IMR-90 (cell line): Measurements from ENCODE around the gene MACO1. TPM values are rescaled to one million over a fixed set of nuclear protein-coding genes. Genes with fewer than 3 reads are reported as not detected.
A peak's percentile ranks its signal among the peaks of the same experiment; 100 is the strongest.

ENCODE experiments used
- ATAC-seq: fragments of 200-7000 bp; cut with Tn5 transposase; 2 replicates; pipeline ENCODE4 v1.9.1; 2020; ENCODE audit warnings: low read depth, mild to moderate bottlenecking, moderate library complexity
- BruUV-seq: library from RNA; stranded (reverse); fragments of 400-500 nt; replicated peaks from 2 replicates; lab custom pipeline; 2021; lab: Mats Ljungman, UMichigan
- CTCF ChIA-PET: fragments of 300-600 bp; formaldehyde crosslinking; extraction: SDS; loops from one replicate; lab custom pipeline; 2021; ENCODE audit warnings: antibody characterized with exemption; lab: Yijun Ruan, JAX
- POLR2A ChIA-PET: fragments of 300-600 bp; sonication (Branson Sonifier 250); formaldehyde crosslinking; loops from one replicate; lab custom pipeline; 2022; ENCODE audit warnings: antibody characterized with exemption; ENCODE audit not compliant: unreplicated experiment; lab: Charles Lee
- DNase-seq: peaks from one replicate; pipeline ENCODE4 v3.0.0; 2013
- H2AFZ ChIP-seq: replicated peaks from 2 replicates; pipeline ENCODE3; 2013; ENCODE audit warnings: low read length, mild to moderate bottlenecking; ENCODE audit not compliant: poor library complexity
- H2AK5ac ChIP-seq: 2 replicates; pipeline ENCODE4 v1.6.1; 2013; ENCODE audit warnings: low read depth, low read length, inconsistent platforms
- H2AK9ac ChIP-seq: replicated peaks from 2 replicates; pipeline ENCODE3; 2013; ENCODE audit warnings: mild to moderate bottlenecking, low read depth, low read length, moderate library complexity; ENCODE audit not compliant: poor library complexity
- H2BK120ac ChIP-seq: 2 replicates; pipeline ENCODE4 v1.6.1; 2013; ENCODE audit warnings: low read depth, low read length, inconsistent platforms
- H2BK15ac ChIP-seq: 3 replicates; pipeline ENCODE4 v1.6.1; 2013; ENCODE audit warnings: low read depth, low read length, inconsistent platforms
- H2BK20ac ChIP-seq: 2 replicates; pipeline ENCODE4 v1.6.1; 2013; ENCODE audit warnings: low read depth, mild to moderate bottlenecking, inconsistent platforms, low read length, moderate library complexity
- H2BK5ac ChIP-seq: 2 replicates; pipeline ENCODE4 v1.6.1; 2013; ENCODE audit warnings: mild to moderate bottlenecking, low read depth, low read length, inconsistent platforms; ENCODE audit not compliant: poor library complexity, severe bottlenecking
- H3K14ac ChIP-seq: replicated peaks from 2 replicates; pipeline ENCODE4 v1.6.1; 2013; ENCODE audit warnings: low read depth, low read length, inconsistent platforms
- H3K18ac ChIP-seq: 2 replicates; pipeline ENCODE4 v1.6.1; 2013; ENCODE audit warnings: low read depth, low read length, control low read depth
- H3K23ac ChIP-seq: 2 replicates; pipeline ENCODE4 v1.6.1; 2013; ENCODE audit warnings: low read depth, low read length, inconsistent platforms
- H3K27ac ChIP-seq: 2 replicates; pipeline ENCODE4 v1.5.1; 2013; ENCODE audit warnings: mild to moderate bottlenecking, control low read depth, low read length; ENCODE audit not compliant: insufficient read depth
- H3K27me3 ChIP-seq: 2 replicates; pipeline ENCODE4 v1.6.1; 2013; ENCODE audit warnings: low read length; ENCODE audit not compliant: control insufficient read depth, insufficient read depth
- H3K36me3 ChIP-seq: 2 replicates; pipeline ENCODE4 v1.6.1; 2013; ENCODE audit warnings: low read length, mixed read lengths; ENCODE audit not compliant: control insufficient read depth, insufficient read depth
- H3K4ac ChIP-seq: 2 replicates; pipeline ENCODE4 v1.6.1; 2013; ENCODE audit warnings: low read depth, low read length, inconsistent platforms
- H3K4me1 ChIP-seq: 2 replicates; pipeline ENCODE4 v1.6.1; 2013; ENCODE audit warnings: low read length, mixed read lengths; ENCODE audit not compliant: control insufficient read depth, insufficient read depth
- H3K4me2 ChIP-seq: 2 replicates; pipeline ENCODE4 v1.6.1; 2013; ENCODE audit warnings: low read depth, mild to moderate bottlenecking, control low read depth, low read length, moderate library complexity
- H3K4me3 ChIP-seq: 2 replicates; pipeline ENCODE4 v1.5.1; 2013; ENCODE audit warnings: low read depth, mild to moderate bottlenecking, control low read depth, low read length, moderate library complexity; ENCODE audit not compliant: insufficient read depth
- H3K56ac ChIP-seq: 2 replicates; pipeline ENCODE4 v1.6.1; 2013; ENCODE audit warnings: low read length, inconsistent platforms; ENCODE audit not compliant: insufficient read depth; ENCODE audit errors: extremely low read depth
- H3K79me1 ChIP-seq, 2 experiments: 2 replicates each; pipeline ENCODE4 v1.6.1; 2013; ENCODE audit warnings: low read length in 2 of 2, inconsistent platforms in 1 of 2, low read depth in 1 of 2
- H3K9ac ChIP-seq: 2 replicates; pipeline ENCODE4 v1.6.1; 2013; ENCODE audit warnings: low read depth, low read length, control low read depth
- H3K9me1 ChIP-seq: 2 replicates; pipeline ENCODE4 v1.6.1; 2013; ENCODE audit warnings: low read length, inconsistent platforms; ENCODE audit not compliant: insufficient read depth
- H3K9me3 ChIP-seq: 2 replicates; pipeline ENCODE4 v1.6.1; 2013; ENCODE audit warnings: low read length; ENCODE audit not compliant: control insufficient read depth, insufficient read depth
- H4K20me1 ChIP-seq: 2 replicates; pipeline ENCODE4 v1.6.1; 2013; ENCODE audit warnings: low read length, inconsistent platforms; ENCODE audit not compliant: insufficient read depth
- H4K5ac ChIP-seq: 2 replicates; pipeline ENCODE4 v1.6.1; 2013; ENCODE audit warnings: mild to moderate bottlenecking, low read depth, low read length, control low read depth
- H4K8ac ChIP-seq, 2 experiments: 2 replicates each; pipeline ENCODE4 v1.6.1; 2013; ENCODE audit warnings: low read depth in 2 of 2, low read length in 2 of 2, control low read depth in 1 of 2, inconsistent platforms in 1 of 2
- H4K91ac ChIP-seq: 2 replicates; pipeline ENCODE4 v1.6.1; 2013; ENCODE audit warnings: low read depth, low read length, inconsistent platforms; ENCODE audit not compliant: insufficient read depth
- BHLHE40 ChIP-seq: fragments of 150-350 bp; IDR thresholded peaks from 2 replicates; pipeline ENCODE4 v1.6.1; 2016; ENCODE audit warnings: mild to moderate bottlenecking, low read depth, low read length
- MAZ ChIP-seq: IDR thresholded peaks from 2 replicates; pipeline ENCODE4 v1.6.1; 2012; ENCODE audit warnings: low read depth, mild to moderate bottlenecking, low read length, improper control_type of control experiment, moderate library complexity, borderline replicate concordance
- RFX5 ChIP-seq: IDR thresholded peaks from 2 replicates; pipeline ENCODE4 v1.8.0; 2012; ENCODE audit warnings: low read depth, mild to moderate bottlenecking, low read length, moderate library complexity
- WGBS, 2 experiments: methylation state at CpG; one replicate each; pipeline versions ENCODE4 v1.1.5 to v1.1.7; 2013; ENCODE audit warnings: missing lambda C conversion rate in 2 of 2; ENCODE audit not compliant: insufficient read length in 1 of 2; ENCODE audit errors: extremely low coverage in 2 of 2; 5-methylcytosine and 5-hydroxymethylcytosine counted together
- dilution Hi-C: fragments of 300-500 bp; cut with HindIII; formaldehyde crosslinking; loops from one replicate; pipeline ENCODE4 v1.14.3; 2018; ENCODE audit warnings: low sequenced_read_pairs; ENCODE audit not compliant: unreplicated experiment
- in situ Hi-C: fragments of 300-500 bp; cut with MboI; formaldehyde crosslinking; loops from 3 replicates; pipeline ENCODE4 v1.14.3; 2019; ENCODE audit warnings: low sequenced_read_pairs, inconsistent platforms, mixed read lengths
- intact Hi-C: fragments of 100-400 bp; cut with micrococcal nuclease; formaldehyde crosslinking; loops from 2 replicates; pipeline ENCODE4 v1.10.0; 2022
- polyA plus RNA-seq, 3 experiments: library from polyadenylated mRNA; depleted of rRNA; stranded (reverse); fragments of >200 nt; gene quantifications; 2 replicates each; pipeline ENCODE4 v1.2.3, GENCODE V29; 2012; ENCODE audit warnings: low replicate concordance in 1 of 3
- total RNA-seq: library from RNA; depleted of rRNA; stranded (reverse); fragments of >200 nt; gene quantifications from 2 replicates; pipeline ENCODE4 v1.2.3, GENCODE V29; 2012

The MACO1 gene
- total and polyA plus RNA-seq, 2 of the 4 experiments (the other 2 are of a cell fraction) = 6.8 to 12.7 TPM

GRCh38 chr1:25461849-25462248 lies 31.2 kb downstream of the MACO1 start:
- POLR2A ChIA-PET = no interaction called here
- CTCF ChIA-PET = no interaction called here
- no TSS peak for BruUV-seq

More at GRCh38 chr1:25461849-25462248, 31.2 kb downstream of the MACO1 start:
- Histone ChIP-seq H3K4ac (no peak overlapping the region), H3K23ac (peak overlapping the region; percentile 56; the same call in 1 of the 2 replicates), H4K8ac (no peak overlapping the region), H2AK9ac (no peak overlapping the region), H3K27me3 (no peaks in the 10 kb centered on the region), H2BK5ac (no peak overlapping the region), H3K4me3 (no peak overlapping the region), H2AFZ (no peak overlapping the region), H3K79me1 (peaks cover 20 to 41% of the 10 kb centered on the region in 2 experiments; a peak in 3 of 4 replicates), H3K4me2 (no peak overlapping the region), H2BK15ac (no peak overlapping the region), H3K9ac (no peak overlapping the region), H2AK5ac (no peak overlapping the region), H4K91ac (no peak overlapping the region), H2BK120ac (no peak overlapping the region), H3K9me3 (no peaks in the 10 kb centered on the region), H3K9me1 (peaks cover 2% of the 10 kb centered on the region; the same call in 1 of the 2 replicates), H3K27ac (no peak overlapping the region), H4K20me1 (no peaks in the 10 kb centered on the region; the same call in 1 of the 2 replicates), H3K18ac (no peak overlapping the region), H3K36me3 (peaks cover 13% of the 10 kb centered on the region), H3K56ac (no peak overlapping the region), H4K5ac (no peak overlapping the region), H2BK20ac (no peak overlapping the region), H3K14ac (no peak overlapping the region), H3K4me1 (peaks cover 3% of the 10 kb centered on the region)
- dilution Hi-C loops (no loop called here), intact Hi-C loops (no loop called here), in situ Hi-C loops (no loop called here)
- no peak for TF ChIP-seq RFX5
- TF ChIP-seq BHLHE40 = no peak
- TF ChIP-seq MAZ = no peak
- WGBS, 2 experiments = no CpG with 5 or more reads among the region's 2 CpGs
- DNase-seq = no peak
- no peak for ATAC-seq
